Activated CD4-positive, CD25-positive, alpha-beta regulatory T cell treated with anti-CD3 and anti-CD28 coated beads, Interleukin-2, amount 50 U/mL, for 72 hours (primary cell): ENCODE measurements around the gene ATRN.
"Not testable (repeated sequence)": the region's sequence is repeated elsewhere in the genome, so short reads cannot be mapped to it uniquely, and the experiment has no call there.

Source experiments
- DNase-seq: peaks from one replicate; pipeline ENCODE4 v3.0.0; 2021

The ATRN gene

GRCh38 chr20:3471397-3472021 lies 691 bp downstream of the ATRN start:
- no peak for DNase-seq

GRCh38 chr20:3472105-3472504 lies 1.3 kb downstream of the ATRN start:
- DNase-seq = no peak

GRCh38 chr20:3473324-3473723 lies 2.5 kb downstream of the ATRN start:
- no peak for DNase-seq

GRCh38 chr20:3473944-3474343 lies 3.1 kb downstream of the ATRN start:
- no peak for DNase-seq

- not testable (repeated sequence) for DNase-seq
Observed at GRCh38 chr20:3477003-3477860, 6.4 kb downstream of the ATRN start.

- DNase-seq = no peak
Observed at GRCh38 chr20:3477861-3478544, 7.2 kb downstream of the ATRN start.

- DNase-seq = no peak
Observed at GRCh38 chr20:3479025-3479424, 8.2 kb downstream of the ATRN start.

- no peak for DNase-seq
Observed at GRCh38 chr20:3479759-3480615, 9.2 kb downstream of the ATRN start.

- no peak for DNase-seq
Observed at GRCh38 chr20:3483309-3483708, 12.5 kb downstream of the ATRN start.

GRCh38 chr20:3483784-3484183 lies 13.0 kb downstream of the ATRN start:
- DNase-seq = no peak

- no peak for DNase-seq
Observed at GRCh38 chr20:3485913-3486312, 15.1 kb downstream of the ATRN start.

GRCh38 chr20:3486850-3487249 lies 16.0 kb downstream of the ATRN start:
- no peak for DNase-seq

- no peak for DNase-seq
Observed at GRCh38 chr20:3492669-3493068, 21.9 kb downstream of the ATRN start.

- DNase-seq = no peak
Observed at GRCh38 chr20:3494218-3494617, 23.4 kb downstream of the ATRN start.

GRCh38 chr20:3502878-3503277 lies 32.1 kb downstream of the ATRN start:
- no peak for DNase-seq

- DNase-seq = no peak
Observed at GRCh38 chr20:3505148-3505547, 34.3 kb downstream of the ATRN start.

- no peak for DNase-seq
Observed at GRCh38 chr20:3509064-3509463, 38.2 kb downstream of the ATRN start.

GRCh38 chr20:3510110-3510509 lies 39.3 kb downstream of the ATRN start:
- no peak for DNase-seq

GRCh38 chr20:3512239-3512638 lies 41.4 kb downstream of the ATRN start:
- DNase-seq = not testable (repeated sequence)

GRCh38 chr20:3514012-3514642 lies 43.3 kb downstream of the ATRN start:
- no peak for DNase-seq

- no peak for DNase-seq
Observed at GRCh38 chr20:3515379-3516170, 44.8 kb downstream of the ATRN start.
